ENCODE data around the gene DDX24. TPM values are rescaled to one million over a fixed set of nuclear protein-coding genes. Genes with fewer than 3 reads are reported as not detected.

DDX24 gene
- total RNA-seq, 4 donors from 2014 or later = 107 to 134 (median 108) TPM

DNA sequence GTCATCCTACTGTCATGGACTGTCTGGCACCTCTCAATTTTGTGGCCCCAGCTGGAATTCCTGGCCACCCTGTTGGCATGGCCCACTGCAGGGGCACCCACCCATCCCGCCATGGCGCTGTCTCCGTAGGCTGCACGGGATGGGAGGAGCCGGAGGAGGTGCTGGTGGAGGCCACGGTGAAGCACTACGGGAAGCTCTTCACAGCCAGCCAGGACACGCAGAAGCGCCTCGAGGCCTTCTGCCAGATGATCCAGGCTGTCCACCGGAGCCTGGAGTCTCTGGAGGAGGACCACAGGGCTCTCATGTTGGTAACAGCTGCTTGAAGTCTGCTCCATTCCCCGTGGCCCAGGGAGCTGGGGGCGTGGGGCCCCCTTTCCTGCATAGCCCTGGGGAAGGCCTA, 80.0 kb downstream of the DDX24 start:
- Histone ChIP-seq H3K9me3 (no peaks in the 10 kb centered on the region), H3K4me3 (no peak overlapping the region), H3K27me3 (peaks cover 28% of the 10 kb centered on the region), H3K27ac (no peak overlapping the region), H3K4me1 (peaks cover 12% of the 10 kb centered on the region), H3K36me3 (no peaks in the 10 kb centered on the region)
- no peak for DNase-seq (ENCODE audit: low spot score in 2 of 2)
- WGBS = no CpG with 5 or more reads among the region's 13 CpGs
- no peak for TF ChIP-seq EP300 (IDR thresholded peaks at IDR 0.05)
- TF ChIP-seq POLR2A (IDR thresholded peaks at IDR 0.05) = no peak
- TF ChIP-seq POLR2AphosphoS5 (IDR thresholded peaks at IDR 0.05) = no peak
- TF ChIP-seq CTCF (IDR thresholded peaks at IDR 0.05) = no peak

GRCh38 chr14:94000267-94000666, 80.7 kb downstream of the DDX24 start:
- TF ChIP-seq POLR2AphosphoS5 (IDR thresholded peaks at IDR 0.05) (no peak), POLR2A (IDR thresholded peaks at IDR 0.05) (no peak)
- Histone ChIP-seq H3K9me3 (no peaks in the 10 kb centered on the region), H3K36me3 (no peaks in the 10 kb centered on the region), H3K27ac (no peak overlapping the region), H3K4me1 (peaks cover 18% of the 10 kb centered on the region), H3K4me3 (no peak overlapping the region), H3K27me3 (peaks cover 31% of the 10 kb centered on the region)
- no peak for DNase-seq (ENCODE audit: low spot score in 2 of 2)
- WGBS = 82% methylated on average over 6 of the region's 6 CpGs

GRCh38 chr14:93999573-93999972, 81.4 kb downstream of the DDX24 start:
- DNase-seq (ENCODE audit: low spot score in 2 of 2) = no peak
- 66% methylated on average over 7 of the region's 8 CpGs for WGBS

GRCh38 chr14:93998871-93999403, 82.1 kb downstream of the DDX24 start:
- WGBS = 56% methylated on average over 4 of the region's 7 CpGs
- Histone ChIP-seq H3K9me3 (no peaks in the 10 kb centered on the region), H3K36me3 (no peaks in the 10 kb centered on the region), H3K4me1 (peaks cover 21% of the 10 kb centered on the region), H3K27me3 (peaks cover 27% of the 10 kb centered on the region), H3K4me3 (no peak overlapping the region), H3K27ac (no peak overlapping the region)
- TF ChIP-seq POLR2AphosphoS5 (IDR thresholded peaks at IDR 0.05) (no peak), EP300 (IDR thresholded peaks at IDR 0.05) (no peak), CTCF (IDR thresholded peaks at IDR 0.05) (no peak), POLR2A (IDR thresholded peaks at IDR 0.05) (no peak)
- no peak for DNase-seq (ENCODE audit: low spot score in 2 of 2)

More at GRCh38 chr14:93999573-93999972, 81.4 kb downstream of the DDX24 start:
- TF ChIP-seq POLR2A (IDR thresholded peaks at IDR 0.05) (no peak), POLR2AphosphoS5 (IDR thresholded peaks at IDR 0.05) (no peak), CTCF (IDR thresholded peaks at IDR 0.05) (no peak), EP300 (IDR thresholded peaks at IDR 0.05) (no peak)
- Histone ChIP-seq H3K27ac (no peak overlapping the region), H3K4me3 (no peak overlapping the region), H3K9me3 (no peaks in the 10 kb centered on the region), H3K36me3 (no peaks in the 10 kb centered on the region), H3K27me3 (peaks cover 27% of the 10 kb centered on the region), H3K4me1 (peaks cover 21% of the 10 kb centered on the region)

Other genes starting within 250 kb of the DDX24 start
- not detected for gene FAM181A, start 153.9 kb downstream of the DDX24 start, total RNA-seq
- gene ASB2, start 104.6 kb downstream of the DDX24 start, total RNA-seq = 1 to 10 TPM in 2 of 4 donors, under 1 TPM in 2; 0.79 to 2.5 (median 0.95) TPM
- gene CCDC197, start 83.9 kb downstream of the DDX24 start, total RNA-seq = not detected
- gene OTUB2, start 54.9 kb downstream of the DDX24 start, total RNA-seq = 10 to 100 TPM in 3 of 4 donors, 1 to 10 TPM in 1; 7.2 to 35.5 (median 14.3) TPM
- 10 to 100 TPM in 1 of 4 donors, 1 to 10 TPM in 3; 7.2 to 11.4 (median 9.3) TPM for gene IFI27L1, start 108 bp upstream of the DDX24 start, total RNA-seq
- 100 to 1,000 TPM in 2 of 4 donors, 10 to 100 TPM in 2; 26.9 to 197 (median 142) TPM for gene IFI27, start 29.5 kb upstream of the DDX24 start, total RNA-seq
- gene IFI27L2, start 48.4 kb upstream of the DDX24 start, total RNA-seq = 10 to 100 TPM; 29.9 to 87.6 (median 61.1) TPM
- gene PPP4R4, start 93.1 kb upstream of the DDX24 start, total RNA-seq = 1 to 10 TPM in 3 of 4 donors, under 1 TPM in 1; 0.24 to 4.4 (median 1.3) TPM
- gene SERPINA10, start 212.1 kb upstream of the DDX24 start, total RNA-seq = under 1 TPM in 1 of 4 donors, not detected in 3; 0.24 TPM
- under 1 TPM in 1 of 4 donors, not detected in 3; 0.97 TPM for gene SERPINA6, start 242.1 kb upstream of the DDX24 start, total RNA-seq

All from suprapubic skin (tissue), 4 donors.